Ishikawa (cell line): ENCODE data around the gene NEK10.

Source experiments
- CEBPB ChIP-seq: IDR thresholded peaks from 2 replicates; pipeline ENCODE4 v1.6.1; 2012
- CREB1 ChIP-seq: IDR thresholded peaks from 2 replicates; pipeline ENCODE4 v1.6.1; 2012; ENCODE audit warnings: low read depth
- EGR1 ChIP-seq: IDR thresholded peaks from 2 replicates; pipeline ENCODE4 v1.6.1; 2012
- EP300 ChIP-seq: IDR thresholded peaks from 2 replicates; pipeline ENCODE4 v1.6.1; 2012; ENCODE audit warnings: borderline replicate concordance
- FOXM1 ChIP-seq: IDR thresholded peaks from 2 replicates; pipeline ENCODE4 v1.6.1; 2012; ENCODE audit warnings: low read depth, borderline replicate concordance
- NFIC ChIP-seq: IDR thresholded peaks from 2 replicates; pipeline ENCODE4 v1.6.1; 2012
- RAD21 ChIP-seq: IDR thresholded peaks from 2 replicates; pipeline ENCODE4 v1.6.1; 2012; ENCODE audit warnings: low read depth
- TAF1 ChIP-seq: IDR thresholded peaks from 2 replicates; pipeline ENCODE4 v1.6.1; 2012; ENCODE audit warnings: low read depth, mild to moderate bottlenecking
- TCF12 ChIP-seq: IDR thresholded peaks from 2 replicates; pipeline ENCODE4 v1.6.1; 2012; ENCODE audit warnings: low read depth
- TEAD4 ChIP-seq: IDR thresholded peaks from 2 replicates; pipeline ENCODE4 v1.6.1; 2012
- YY1 ChIP-seq: IDR thresholded peaks from 2 replicates; pipeline ENCODE4 v1.6.1; 2012; ENCODE audit warnings: low read depth
- ZBTB7A ChIP-seq: IDR thresholded peaks from 2 replicates; pipeline ENCODE4 v1.6.1; 2012; ENCODE audit warnings: low read depth
- TF ChIP-seq, protein P1 (sequence below): IDR thresholded peaks from 2 replicates; pipeline ENCODE4 v1.6.1; 2012; ENCODE audit warnings: low read depth, mild to moderate bottlenecking
- TF ChIP-seq, protein P2 (sequence below): IDR thresholded peaks from 2 replicates; pipeline ENCODE4 v1.6.1; 2012
- TF ChIP-seq, protein P3 (sequence below): IDR thresholded peaks from 2 replicates; pipeline ENCODE4 v1.6.1; 2012

Gene NEK10, protein sequence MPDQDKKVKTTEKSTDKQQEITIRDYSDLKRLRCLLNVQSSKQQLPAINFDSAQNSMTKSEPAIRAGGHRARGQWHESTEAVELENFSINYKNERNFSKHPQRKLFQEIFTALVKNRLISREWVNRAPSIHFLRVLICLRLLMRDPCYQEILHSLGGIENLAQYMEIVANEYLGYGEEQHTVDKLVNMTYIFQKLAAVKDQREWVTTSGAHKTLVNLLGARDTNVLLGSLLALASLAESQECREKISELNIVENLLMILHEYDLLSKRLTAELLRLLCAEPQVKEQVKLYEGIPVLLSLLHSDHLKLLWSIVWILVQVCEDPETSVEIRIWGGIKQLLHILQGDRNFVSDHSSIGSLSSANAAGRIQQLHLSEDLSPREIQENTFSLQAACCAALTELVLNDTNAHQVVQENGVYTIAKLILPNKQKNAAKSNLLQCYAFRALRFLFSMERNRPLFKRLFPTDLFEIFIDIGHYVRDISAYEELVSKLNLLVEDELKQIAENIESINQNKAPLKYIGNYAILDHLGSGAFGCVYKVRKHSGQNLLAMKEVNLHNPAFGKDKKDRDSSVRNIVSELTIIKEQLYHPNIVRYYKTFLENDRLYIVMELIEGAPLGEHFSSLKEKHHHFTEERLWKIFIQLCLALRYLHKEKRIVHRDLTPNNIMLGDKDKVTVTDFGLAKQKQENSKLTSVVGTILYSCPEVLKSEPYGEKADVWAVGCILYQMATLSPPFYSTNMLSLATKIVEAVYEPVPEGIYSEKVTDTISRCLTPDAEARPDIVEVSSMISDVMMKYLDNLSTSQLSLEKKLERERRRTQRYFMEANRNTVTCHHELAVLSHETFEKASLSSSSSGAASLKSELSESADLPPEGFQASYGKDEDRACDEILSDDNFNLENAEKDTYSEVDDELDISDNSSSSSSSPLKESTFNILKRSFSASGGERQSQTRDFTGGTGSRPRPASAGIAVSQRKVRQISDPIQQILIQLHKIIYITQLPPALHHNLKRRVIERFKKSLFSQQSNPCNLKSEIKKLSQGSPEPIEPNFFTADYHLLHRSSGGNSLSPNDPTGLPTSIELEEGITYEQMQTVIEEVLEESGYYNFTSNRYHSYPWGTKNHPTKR

DNA sequence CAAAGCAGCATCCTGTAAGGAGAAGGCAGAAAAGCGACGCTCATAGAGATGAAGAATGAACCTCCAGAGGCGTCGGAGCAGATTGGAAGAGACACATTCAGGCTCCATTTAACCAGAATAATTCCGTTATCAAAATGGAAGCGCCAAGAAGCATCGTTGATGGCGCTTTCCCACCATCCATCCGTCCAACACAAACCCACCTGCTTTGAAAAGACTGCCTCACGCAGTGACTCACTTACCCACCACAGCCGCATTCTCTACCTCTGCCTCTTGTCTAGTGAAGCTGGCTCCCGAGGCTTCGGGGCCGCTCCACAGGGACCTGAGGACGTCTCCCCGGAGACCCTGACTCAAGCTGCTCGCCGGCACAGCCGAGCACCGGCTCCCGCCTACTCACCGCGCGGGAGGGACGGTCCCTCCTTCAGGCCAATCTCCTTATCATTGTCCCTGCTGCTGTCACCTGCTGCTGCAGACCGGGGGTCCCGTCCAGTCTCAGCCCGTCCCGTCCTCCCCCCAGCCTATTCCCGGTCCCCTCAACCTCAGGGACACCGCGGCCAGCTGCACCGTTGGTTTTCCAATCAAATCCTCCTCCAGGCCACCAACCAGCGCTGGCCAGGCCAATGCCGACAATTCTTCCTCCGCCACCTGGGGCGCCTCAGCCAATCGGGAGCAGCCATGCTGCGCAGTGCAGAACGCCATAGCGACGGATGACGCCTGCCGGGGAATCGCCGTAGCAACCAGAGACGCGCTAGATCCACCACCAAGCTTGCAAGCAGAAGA is at the start of gene NEK10:
TSS of gene NEK10 (minus strand) at position 553 of the 777 bp plus-strand sequence. CDS start 16,501 bp downstream, outside the sequence.
- TF ChIP-seq, protein P1, sequence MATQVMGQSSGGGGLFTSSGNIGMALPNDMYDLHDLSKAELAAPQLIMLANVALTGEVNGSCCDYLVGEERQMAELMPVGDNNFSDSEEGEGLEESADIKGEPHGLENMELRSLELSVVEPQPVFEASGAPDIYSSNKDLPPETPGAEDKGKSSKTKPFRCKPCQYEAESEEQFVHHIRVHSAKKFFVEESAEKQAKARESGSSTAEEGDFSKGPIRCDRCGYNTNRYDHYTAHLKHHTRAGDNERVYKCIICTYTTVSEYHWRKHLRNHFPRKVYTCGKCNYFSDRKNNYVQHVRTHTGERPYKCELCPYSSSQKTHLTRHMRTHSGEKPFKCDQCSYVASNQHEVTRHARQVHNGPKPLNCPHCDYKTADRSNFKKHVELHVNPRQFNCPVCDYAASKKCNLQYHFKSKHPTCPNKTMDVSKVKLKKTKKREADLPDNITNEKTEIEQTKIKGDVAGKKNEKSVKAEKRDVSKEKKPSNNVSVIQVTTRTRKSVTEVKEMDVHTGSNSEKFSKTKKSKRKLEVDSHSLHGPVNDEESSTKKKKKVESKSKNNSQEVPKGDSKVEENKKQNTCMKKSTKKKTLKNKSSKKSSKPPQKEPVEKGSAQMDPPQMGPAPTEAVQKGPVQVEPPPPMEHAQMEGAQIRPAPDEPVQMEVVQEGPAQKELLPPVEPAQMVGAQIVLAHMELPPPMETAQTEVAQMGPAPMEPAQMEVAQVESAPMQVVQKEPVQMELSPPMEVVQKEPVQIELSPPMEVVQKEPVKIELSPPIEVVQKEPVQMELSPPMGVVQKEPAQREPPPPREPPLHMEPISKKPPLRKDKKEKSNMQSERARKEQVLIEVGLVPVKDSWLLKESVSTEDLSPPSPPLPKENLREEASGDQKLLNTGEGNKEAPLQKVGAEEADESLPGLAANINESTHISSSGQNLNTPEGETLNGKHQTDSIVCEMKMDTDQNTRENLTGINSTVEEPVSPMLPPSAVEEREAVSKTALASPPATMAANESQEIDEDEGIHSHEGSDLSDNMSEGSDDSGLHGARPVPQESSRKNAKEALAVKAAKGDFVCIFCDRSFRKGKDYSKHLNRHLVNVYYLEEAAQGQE: no peak
- no peak for TF ChIP-seq RAD21
- TF ChIP-seq YY1: peak; percentile 63
- TF ChIP-seq TCF12: no peak
- no peak for TF ChIP-seq EP300
- TF ChIP-seq NFIC: no peak
- no peak for TF ChIP-seq EGR1
- TF ChIP-seq, protein P2, sequence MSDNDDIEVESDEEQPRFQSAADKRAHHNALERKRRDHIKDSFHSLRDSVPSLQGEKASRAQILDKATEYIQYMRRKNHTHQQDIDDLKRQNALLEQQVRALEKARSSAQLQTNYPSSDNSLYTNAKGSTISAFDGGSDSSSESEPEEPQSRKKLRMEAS: no peak; the same call in 1 of the 2 replicates
- TF ChIP-seq FOXM1: peak; percentile 67; the same call in 1 of the 2 replicates
- 0 out of 2 replicates have a peak, but pooled peaks have one; percentile 22 for TF ChIP-seq ZBTB7A
- no peak for TF ChIP-seq TAF1
- TF ChIP-seq, protein P3, sequence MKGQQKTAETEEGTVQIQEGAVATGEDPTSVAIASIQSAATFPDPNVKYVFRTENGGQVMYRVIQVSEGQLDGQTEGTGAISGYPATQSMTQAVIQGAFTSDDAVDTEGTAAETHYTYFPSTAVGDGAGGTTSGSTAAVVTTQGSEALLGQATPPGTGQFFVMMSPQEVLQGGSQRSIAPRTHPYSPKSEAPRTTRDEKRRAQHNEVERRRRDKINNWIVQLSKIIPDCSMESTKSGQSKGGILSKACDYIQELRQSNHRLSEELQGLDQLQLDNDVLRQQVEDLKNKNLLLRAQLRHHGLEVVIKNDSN: peak; percentile 63
- no peak for TF ChIP-seq TEAD4
- TF ChIP-seq CEBPB: no peak
- TF ChIP-seq CREB1: peak; percentile 45; the same call in 1 of the 2 replicates

DNA sequence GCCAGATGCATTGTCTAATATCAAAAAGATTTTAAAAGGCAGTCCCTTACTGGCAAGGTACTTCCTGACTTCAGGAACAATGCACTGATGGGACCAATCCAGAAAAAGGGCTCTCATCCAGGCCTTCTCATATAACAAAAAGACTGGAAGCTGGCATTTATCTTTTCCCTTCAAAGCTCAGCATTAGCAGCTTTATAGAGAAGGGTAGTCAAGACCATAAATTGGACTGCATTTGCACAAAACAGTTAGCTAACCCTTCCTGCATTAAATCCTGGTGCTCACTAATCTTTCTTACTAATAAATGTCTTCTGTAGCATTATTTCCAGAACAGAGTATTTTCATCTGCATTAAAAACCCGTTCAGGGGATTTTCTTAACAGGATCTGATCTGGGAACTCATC is 46.0 kb upstream of the NEK10 start:
- TF ChIP-seq CEBPB (no peak), TAF1 (no peak), TEAD4 (no peak), EGR1 (no peak), TCF12 (no peak), NFIC (no peak), YY1 (no peak), ZBTB7A (no peak), FOXM1 (no peak), RAD21 (no peak), CREB1 (no peak), EP300 (no peak)
- TF ChIP-seq, protein P1: no peak
- TF ChIP-seq, protein P3: no peak
- TF ChIP-seq, protein P2: no peak

DNA sequence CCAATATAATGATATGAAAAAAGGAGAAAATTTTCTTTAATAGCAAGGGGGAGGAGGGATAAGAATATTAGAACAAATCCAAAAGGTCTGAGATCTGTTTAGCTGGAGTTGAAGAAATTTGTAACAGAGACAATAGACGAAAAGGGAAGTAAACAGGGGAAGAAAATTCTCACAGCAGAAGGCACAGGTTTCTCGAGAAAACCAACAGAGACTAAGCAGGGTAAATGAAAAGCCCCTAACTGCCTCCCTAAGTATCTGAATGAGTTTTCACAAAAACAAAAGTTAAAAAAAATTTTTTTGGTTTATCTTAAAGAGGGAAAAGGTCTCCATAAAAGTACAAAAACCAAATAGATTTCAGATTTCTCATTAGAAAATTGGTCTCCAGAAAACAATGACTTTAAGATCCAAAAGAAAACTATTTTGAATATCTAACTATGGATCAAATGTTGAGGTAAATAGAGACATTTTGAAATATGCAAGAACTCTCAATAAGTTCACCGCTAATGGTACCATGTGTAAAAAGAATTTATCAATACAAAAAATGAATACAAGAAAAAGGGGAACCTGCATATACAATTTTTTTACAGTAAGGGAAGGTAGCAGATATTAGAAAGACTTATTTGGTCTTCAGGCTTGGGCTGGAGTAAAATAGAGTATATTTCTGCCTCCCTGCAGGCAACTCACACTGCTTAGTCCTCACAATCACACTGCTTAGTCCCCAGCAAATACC is 23.9 kb upstream of the NEK10 start:
- TF ChIP-seq TAF1 (no peak), ZBTB7A (no peak), EGR1 (no peak), TEAD4 (no peak), FOXM1 (no peak)
- TF ChIP-seq, protein P2: no peak
- TF ChIP-seq, protein P3: no peak
- TF ChIP-seq, protein P1: no peak
